Brain pericyte (primary cell): ENCODE results near the gene UMAD1.

ENCODE experiments used
- DNase-seq: peaks from one replicate; pipeline ENCODE4 v3.0.0-alpha.2; 2012; ENCODE audit warnings: low read depth, low spot score

The UMAD1 gene

GRCh38 chr7:7883394-7883793 is 242.8 kb downstream of the UMAD1 start:
- DNase-seq: no peak

GRCh38 chr7:7884855-7885254 is 244.3 kb downstream of the UMAD1 start:
- no peak for DNase-seq

- DNase-seq: no peak
These were observed 249.4 kb downstream of the UMAD1 start for GRCh38 chr7:7889791-7890568.

- no peak for DNase-seq
These were observed 254.6 kb downstream of the UMAD1 start for GRCh38 chr7:7895004-7895650.

- DNase-seq: no peak
These were observed 255.2 kb downstream of the UMAD1 start for GRCh38 chr7:7895754-7896153.

GRCh38 chr7:7897509-7897908 is 257.0 kb downstream of the UMAD1 start:
- no peak for DNase-seq

- DNase-seq: no peak
These were observed 257.5 kb downstream of the UMAD1 start for GRCh38 chr7:7897949-7898515.

- no peak for DNase-seq
These were observed 262.3 kb downstream of the UMAD1 start for GRCh38 chr7:7902845-7903244.

- no peak for DNase-seq
These were observed 266.8 kb downstream of the UMAD1 start for GRCh38 chr7:7907306-7907705.

- DNase-seq: no peak
These were observed 268.1 kb downstream of the UMAD1 start for GRCh38 chr7:7908622-7909145.

GRCh38 chr7:7909376-7909775 is 268.8 kb downstream of the UMAD1 start:
- no peak for DNase-seq

- DNase-seq: no peak
These were observed 271.0 kb downstream of the UMAD1 start for GRCh38 chr7:7911369-7912123.

GRCh38 chr7:7912937-7913336 is 272.4 kb downstream of the UMAD1 start:
- no peak for DNase-seq

- no peak for DNase-seq
These were observed 273.0 kb downstream of the UMAD1 start for GRCh38 chr7:7913504-7913903.

- DNase-seq: no peak
These were observed 274.0 kb downstream of the UMAD1 start for GRCh38 chr7:7914547-7914946.

GRCh38 chr7:7916064-7916463 is 275.5 kb downstream of the UMAD1 start:
- DNase-seq: no peak

GRCh38 chr7:7917593-7917992 is 277.0 kb downstream of the UMAD1 start:
- no peak for DNase-seq

- DNase-seq: no peak
These were observed 278.3 kb downstream of the UMAD1 start for GRCh38 chr7:7918736-7919448.

GRCh38 chr7:7919449-7919945 is 278.9 kb downstream of the UMAD1 start:
- DNase-seq: no peak

- no peak for DNase-seq
These were observed 279.5 kb downstream of the UMAD1 start for GRCh38 chr7:7920056-7920455.

GRCh38 chr7:7920481-7920880 is 279.9 kb downstream of the UMAD1 start:
- DNase-seq: no peak
